Measurements from ENCODE around the gene NOC3L.

The NOC3L gene

DNA sequence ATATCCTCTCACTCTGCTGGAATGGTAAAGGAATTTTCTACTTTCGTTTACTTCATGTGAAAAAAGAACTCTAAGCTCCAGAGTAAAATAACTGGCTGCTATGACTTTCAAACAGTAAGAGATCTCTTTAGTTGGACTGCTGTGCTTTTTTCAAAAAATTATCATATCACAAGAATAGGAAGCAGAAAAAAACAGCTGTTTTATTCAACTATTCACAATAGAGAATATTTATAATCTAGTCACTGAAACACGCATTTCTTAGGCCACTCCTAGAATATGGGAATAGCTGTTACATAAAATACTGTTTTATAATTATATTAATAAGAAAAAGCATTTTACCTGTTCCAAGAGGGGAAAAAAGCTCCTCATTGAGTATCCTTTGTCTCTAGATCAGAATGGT lies 29.7 kb downstream of the NOC3L start:
- Histone ChIP-seq H3K4me3 (replicated peaks; ENCODE audit: insufficient read depth, low read length) (no peak overlapping the region), H3K27me3 (ENCODE audit: insufficient read depth, poor library complexity, severe bottlenecking) (no peaks in the 10 kb centered on the region), H3K27ac (replicated peaks) (no peak overlapping the region)
- no peak for TF ChIP-seq GABPA (IDR thresholded peaks at IDR 0.05; ENCODE audit: low read depth)
- TF ChIP-seq, protein P1, sequence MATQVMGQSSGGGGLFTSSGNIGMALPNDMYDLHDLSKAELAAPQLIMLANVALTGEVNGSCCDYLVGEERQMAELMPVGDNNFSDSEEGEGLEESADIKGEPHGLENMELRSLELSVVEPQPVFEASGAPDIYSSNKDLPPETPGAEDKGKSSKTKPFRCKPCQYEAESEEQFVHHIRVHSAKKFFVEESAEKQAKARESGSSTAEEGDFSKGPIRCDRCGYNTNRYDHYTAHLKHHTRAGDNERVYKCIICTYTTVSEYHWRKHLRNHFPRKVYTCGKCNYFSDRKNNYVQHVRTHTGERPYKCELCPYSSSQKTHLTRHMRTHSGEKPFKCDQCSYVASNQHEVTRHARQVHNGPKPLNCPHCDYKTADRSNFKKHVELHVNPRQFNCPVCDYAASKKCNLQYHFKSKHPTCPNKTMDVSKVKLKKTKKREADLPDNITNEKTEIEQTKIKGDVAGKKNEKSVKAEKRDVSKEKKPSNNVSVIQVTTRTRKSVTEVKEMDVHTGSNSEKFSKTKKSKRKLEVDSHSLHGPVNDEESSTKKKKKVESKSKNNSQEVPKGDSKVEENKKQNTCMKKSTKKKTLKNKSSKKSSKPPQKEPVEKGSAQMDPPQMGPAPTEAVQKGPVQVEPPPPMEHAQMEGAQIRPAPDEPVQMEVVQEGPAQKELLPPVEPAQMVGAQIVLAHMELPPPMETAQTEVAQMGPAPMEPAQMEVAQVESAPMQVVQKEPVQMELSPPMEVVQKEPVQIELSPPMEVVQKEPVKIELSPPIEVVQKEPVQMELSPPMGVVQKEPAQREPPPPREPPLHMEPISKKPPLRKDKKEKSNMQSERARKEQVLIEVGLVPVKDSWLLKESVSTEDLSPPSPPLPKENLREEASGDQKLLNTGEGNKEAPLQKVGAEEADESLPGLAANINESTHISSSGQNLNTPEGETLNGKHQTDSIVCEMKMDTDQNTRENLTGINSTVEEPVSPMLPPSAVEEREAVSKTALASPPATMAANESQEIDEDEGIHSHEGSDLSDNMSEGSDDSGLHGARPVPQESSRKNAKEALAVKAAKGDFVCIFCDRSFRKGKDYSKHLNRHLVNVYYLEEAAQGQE (IDR thresholded peaks at IDR 0.05; ENCODE audit: insufficient replicate concordance, low read depth) = no peak
- TF ChIP-seq POLR2AphosphoS5 (IDR thresholded peaks at IDR 0.05; ENCODE audit: low read depth) = no peak
- TF ChIP-seq, protein P2, sequence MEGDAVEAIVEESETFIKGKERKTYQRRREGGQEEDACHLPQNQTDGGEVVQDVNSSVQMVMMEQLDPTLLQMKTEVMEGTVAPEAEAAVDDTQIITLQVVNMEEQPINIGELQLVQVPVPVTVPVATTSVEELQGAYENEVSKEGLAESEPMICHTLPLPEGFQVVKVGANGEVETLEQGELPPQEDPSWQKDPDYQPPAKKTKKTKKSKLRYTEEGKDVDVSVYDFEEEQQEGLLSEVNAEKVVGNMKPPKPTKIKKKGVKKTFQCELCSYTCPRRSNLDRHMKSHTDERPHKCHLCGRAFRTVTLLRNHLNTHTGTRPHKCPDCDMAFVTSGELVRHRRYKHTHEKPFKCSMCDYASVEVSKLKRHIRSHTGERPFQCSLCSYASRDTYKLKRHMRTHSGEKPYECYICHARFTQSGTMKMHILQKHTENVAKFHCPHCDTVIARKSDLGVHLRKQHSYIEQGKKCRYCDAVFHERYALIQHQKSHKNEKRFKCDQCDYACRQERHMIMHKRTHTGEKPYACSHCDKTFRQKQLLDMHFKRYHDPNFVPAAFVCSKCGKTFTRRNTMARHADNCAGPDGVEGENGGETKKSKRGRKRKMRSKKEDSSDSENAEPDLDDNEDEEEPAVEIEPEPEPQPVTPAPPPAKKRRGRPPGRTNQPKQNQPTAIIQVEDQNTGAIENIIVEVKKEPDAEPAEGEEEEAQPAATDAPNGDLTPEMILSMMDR (IDR thresholded peaks at IDR 0.05; ENCODE audit: insufficient read depth, low read length) = no peak
- no peak for TF ChIP-seq SPI1 (IDR thresholded peaks at IDR 0.05; ENCODE audit: borderline replicate concordance, low read depth)
- no peak for DNase-seq (ENCODE audit: low read depth in 1 of 2, low spot score in 1 of 2)

DNA sequence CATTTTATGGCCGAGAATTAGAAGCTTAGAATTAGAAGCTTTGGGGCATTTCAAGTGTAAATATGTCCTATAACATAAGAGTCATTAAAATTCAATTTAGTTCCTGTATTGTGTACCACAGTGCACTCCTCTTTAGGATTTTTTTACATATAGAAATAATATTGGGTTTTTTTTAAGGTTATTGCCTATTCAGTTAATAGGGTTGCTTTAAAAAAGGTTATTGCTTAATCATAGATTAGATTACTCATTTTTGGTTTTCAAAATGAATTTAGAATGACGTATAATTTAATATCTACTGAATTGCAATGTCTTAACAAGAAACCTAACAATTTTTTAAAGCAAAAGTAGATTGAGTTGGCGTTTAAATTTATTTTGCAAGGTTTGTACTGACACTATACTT lies 34.1 kb downstream of the NOC3L start:
- Histone ChIP-seq H3K4me3 (replicated peaks; ENCODE audit: insufficient read depth, low read length) (no peak overlapping the region), H3K27me3 (ENCODE audit: insufficient read depth, poor library complexity, severe bottlenecking) (no peaks in the 10 kb centered on the region), H3K27ac (replicated peaks) (no peak overlapping the region)
- TF ChIP-seq, protein P1 (IDR thresholded peaks at IDR 0.05; ENCODE audit: insufficient replicate concordance, low read depth) = no peak
- TF ChIP-seq, protein P2 (IDR thresholded peaks at IDR 0.05; ENCODE audit: insufficient read depth, low read length) = no peak
- TF ChIP-seq POLR2AphosphoS5 (IDR thresholded peaks at IDR 0.05; ENCODE audit: low read depth) = no peak
- no peak for TF ChIP-seq SPI1 (IDR thresholded peaks at IDR 0.05; ENCODE audit: borderline replicate concordance, low read depth)
- no peak for TF ChIP-seq GABPA (IDR thresholded peaks at IDR 0.05; ENCODE audit: low read depth)
- DNase-seq (ENCODE audit: low read depth in 1 of 2, low spot score in 1 of 2) = no peak

DNA sequence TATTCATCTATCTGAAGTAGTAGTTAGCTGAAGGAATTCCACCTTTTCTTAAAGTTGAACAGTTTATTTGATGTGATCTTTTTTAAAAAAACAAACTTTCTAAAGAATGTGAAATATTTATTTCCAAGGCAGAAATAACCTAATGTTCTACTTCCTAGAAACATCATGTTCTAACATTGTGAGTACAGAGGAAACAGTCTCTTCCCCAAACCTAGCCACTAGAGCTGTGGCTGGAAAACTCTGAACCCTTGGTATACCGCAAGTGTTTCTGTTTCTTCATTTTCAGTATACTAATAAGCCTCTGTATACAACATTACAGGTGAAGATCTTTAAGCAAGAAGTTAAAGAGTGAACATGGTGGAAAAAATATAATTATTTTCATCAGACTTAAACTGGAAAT lies 35.1 kb downstream of the NOC3L start:
- Histone ChIP-seq H3K27ac (replicated peaks) (no peak overlapping the region), H3K27me3 (ENCODE audit: insufficient read depth, poor library complexity, severe bottlenecking) (no peaks in the 10 kb centered on the region), H3K4me3 (replicated peaks; ENCODE audit: insufficient read depth, low read length) (no peak overlapping the region)
- DNase-seq (ENCODE audit: low read depth in 1 of 2, low spot score in 1 of 2) = no peak
- TF ChIP-seq, protein P2 (IDR thresholded peaks at IDR 0.05; ENCODE audit: insufficient read depth, low read length) = no peak
- no peak for TF ChIP-seq POLR2AphosphoS5 (IDR thresholded peaks at IDR 0.05; ENCODE audit: low read depth)
- TF ChIP-seq SPI1 (IDR thresholded peaks at IDR 0.05; ENCODE audit: borderline replicate concordance, low read depth) = no peak
- TF ChIP-seq, protein P1 (IDR thresholded peaks at IDR 0.05; ENCODE audit: insufficient replicate concordance, low read depth) = no peak
- TF ChIP-seq GABPA (IDR thresholded peaks at IDR 0.05; ENCODE audit: low read depth) = no peak
